GM13977 (cell line): ENCODE measurements around the gene CCDC88B.

ENCODE experiments used
- DNase-seq: peaks from one replicate; pipeline ENCODE4 v3.0.0; 2012; ENCODE audit warnings: low spot score
- in situ Hi-C: fragments of 300-500 bp; cut with MboI; formaldehyde crosslinking; loops from one replicate; pipeline ENCODE4 v1.12.0; 2022; ENCODE audit warnings: low sequenced_read_pairs, low pct_unique_long_range_greater_than_20kb, mixed read lengths, inconsistent platforms; ENCODE audit not compliant: unreplicated experiment
- TF ChIP-seq, protein P1 (sequence below): IDR thresholded peaks from 2 replicates; pipeline ENCODE4 v1.5.1; 2012; ENCODE audit warnings: mild to moderate bottlenecking, control low read depth; ENCODE audit not compliant: insufficient read depth; ENCODE audit errors: extremely low read depth, missing control alignments

CCDC88B gene

DNA sequence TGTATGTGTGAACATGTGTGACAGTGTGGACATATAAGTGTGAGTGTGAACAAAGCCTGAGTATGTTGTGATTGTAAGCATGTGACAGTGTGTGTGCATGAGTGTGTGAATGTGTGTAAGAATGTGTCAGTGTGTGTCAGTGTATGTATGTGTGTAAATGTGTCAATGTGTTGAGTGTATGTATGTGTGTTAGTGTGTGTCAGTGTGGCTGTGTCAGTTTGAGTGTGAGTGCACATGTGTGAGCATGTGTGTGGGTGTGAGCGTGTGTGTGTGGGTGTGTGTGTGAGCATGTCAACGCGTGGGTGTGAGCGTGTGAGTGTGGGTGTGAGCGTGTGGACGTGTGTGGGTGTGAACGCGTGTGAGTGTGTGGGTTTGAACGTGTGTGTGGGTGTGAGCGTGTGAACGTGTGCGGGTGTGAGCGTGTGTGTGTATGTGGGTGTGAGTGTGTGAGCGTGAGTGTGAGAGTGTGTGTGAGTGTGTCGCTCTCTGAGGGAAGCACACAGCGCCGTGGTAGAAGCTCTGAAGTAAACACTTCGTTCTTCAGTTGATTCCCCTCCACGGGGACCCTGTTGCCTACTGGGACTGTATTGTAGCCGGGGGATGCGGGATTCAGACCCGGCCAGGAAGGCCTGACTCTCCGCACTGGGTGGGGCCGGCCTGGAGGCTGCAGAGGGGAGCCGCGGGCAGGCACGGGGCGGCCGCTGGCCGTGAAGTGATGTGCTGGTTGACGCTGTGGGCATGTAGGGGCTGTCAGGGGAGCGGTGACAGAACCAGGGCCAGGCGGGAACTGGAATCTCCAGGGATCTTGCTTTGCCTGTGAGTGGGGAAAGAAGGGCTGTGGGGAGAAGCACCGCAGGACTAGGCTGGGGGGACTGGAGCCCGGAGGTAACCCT lies 40.1 kb downstream of the CCDC88B start:
- DNase-seq, result no peak
- TF ChIP-seq, protein P1, sequence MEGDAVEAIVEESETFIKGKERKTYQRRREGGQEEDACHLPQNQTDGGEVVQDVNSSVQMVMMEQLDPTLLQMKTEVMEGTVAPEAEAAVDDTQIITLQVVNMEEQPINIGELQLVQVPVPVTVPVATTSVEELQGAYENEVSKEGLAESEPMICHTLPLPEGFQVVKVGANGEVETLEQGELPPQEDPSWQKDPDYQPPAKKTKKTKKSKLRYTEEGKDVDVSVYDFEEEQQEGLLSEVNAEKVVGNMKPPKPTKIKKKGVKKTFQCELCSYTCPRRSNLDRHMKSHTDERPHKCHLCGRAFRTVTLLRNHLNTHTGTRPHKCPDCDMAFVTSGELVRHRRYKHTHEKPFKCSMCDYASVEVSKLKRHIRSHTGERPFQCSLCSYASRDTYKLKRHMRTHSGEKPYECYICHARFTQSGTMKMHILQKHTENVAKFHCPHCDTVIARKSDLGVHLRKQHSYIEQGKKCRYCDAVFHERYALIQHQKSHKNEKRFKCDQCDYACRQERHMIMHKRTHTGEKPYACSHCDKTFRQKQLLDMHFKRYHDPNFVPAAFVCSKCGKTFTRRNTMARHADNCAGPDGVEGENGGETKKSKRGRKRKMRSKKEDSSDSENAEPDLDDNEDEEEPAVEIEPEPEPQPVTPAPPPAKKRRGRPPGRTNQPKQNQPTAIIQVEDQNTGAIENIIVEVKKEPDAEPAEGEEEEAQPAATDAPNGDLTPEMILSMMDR, result no peak
- in situ Hi-C loops, result no loop called here

DNA sequence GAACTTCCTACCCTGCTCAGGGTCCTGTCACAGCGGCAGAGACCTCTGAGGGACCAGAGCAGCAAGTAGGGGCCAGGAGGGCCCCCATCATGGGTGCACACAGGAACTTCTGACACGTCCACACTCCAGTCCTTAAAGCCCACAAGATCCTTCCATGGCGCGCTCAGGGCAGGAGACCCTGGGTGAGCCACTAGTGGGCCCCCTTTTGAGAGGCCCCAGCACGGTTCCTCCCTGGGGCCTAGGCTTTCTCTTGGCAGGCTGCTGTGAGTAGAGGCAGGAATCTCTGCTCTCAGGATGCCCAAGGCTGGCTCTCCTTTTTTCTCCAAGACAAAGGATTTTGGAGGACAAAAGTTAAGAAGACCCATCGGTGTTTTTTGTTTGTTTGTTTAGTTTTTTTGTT lies 41.3 kb downstream of the CCDC88B start:
- in situ Hi-C loops, result no loop called here
- no peak for DNase-seq
- TF ChIP-seq, protein P1, result no peak

DNA sequence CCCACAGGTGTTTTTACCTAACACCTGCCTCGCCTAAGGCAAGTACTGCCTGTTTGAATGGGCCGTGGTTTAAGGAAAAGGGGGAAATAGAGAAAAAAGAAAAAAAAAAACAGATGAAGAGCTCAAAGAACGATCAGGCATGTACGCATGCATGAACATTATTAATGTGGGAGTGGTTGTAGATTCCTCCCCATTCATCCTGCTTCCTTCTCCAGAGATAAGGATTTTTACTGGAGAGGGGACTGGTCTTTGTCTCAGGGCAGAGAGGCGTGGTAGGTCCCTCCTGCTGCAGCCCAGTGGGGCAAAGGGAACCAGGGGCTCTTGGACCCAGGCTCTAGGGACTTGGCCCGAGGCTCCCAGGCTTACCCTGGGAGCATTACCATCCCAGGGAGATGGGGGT lies 42.0 kb downstream of the CCDC88B start:
- TF ChIP-seq, protein P1, result no peak

DNA sequence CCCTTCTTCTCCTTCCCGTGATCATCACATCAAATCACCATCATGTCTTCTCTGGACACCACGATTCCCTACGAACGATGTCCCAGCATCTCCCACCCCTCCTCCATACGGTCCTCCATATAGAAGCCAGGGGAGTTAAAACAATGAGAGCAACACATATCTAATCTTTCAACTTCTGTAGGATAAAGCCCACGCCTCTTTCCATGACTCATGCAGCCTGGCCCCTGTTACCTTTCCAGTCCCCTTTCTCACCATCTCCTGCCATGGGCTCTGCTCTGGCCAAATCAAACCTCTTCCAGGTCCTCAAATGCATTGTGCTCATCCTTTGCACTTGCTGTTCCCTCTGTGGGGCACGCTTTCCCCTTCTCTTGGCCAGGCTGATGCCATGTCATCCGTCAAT lies 42.6 kb downstream of the CCDC88B start:
- in situ Hi-C loops, result no loop called here
- TF ChIP-seq, protein P1, result no peak
- no peak for DNase-seq

More for the DNA sequence above, 42.0 kb downstream of the CCDC88B start:
- in situ Hi-C loops, result no loop called here
- no peak for DNase-seq

DNA sequence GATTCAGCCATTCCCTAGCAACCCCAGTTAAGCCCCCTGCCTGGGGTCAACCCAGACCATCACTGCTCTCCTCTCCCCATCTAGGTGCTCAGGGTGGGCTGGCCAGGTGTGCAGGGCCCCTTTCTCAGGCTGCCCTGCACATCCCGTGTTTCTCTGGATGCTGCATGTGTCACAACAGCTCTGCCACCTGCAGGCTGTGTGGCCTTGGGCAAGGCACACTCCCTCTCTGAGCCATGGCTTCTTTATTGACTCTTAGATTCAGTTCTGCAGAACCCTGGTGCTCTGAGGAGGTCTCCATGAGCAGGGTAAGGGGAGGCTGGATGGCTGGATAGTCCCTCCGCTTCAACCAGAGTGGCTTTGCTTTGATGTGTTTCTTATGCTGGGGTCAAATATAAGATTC lies 43.6 kb downstream of the CCDC88B start:
- TF ChIP-seq, protein P1, result no peak
- DNase-seq, result no peak
- in situ Hi-C loops, result no loop called here

DNA sequence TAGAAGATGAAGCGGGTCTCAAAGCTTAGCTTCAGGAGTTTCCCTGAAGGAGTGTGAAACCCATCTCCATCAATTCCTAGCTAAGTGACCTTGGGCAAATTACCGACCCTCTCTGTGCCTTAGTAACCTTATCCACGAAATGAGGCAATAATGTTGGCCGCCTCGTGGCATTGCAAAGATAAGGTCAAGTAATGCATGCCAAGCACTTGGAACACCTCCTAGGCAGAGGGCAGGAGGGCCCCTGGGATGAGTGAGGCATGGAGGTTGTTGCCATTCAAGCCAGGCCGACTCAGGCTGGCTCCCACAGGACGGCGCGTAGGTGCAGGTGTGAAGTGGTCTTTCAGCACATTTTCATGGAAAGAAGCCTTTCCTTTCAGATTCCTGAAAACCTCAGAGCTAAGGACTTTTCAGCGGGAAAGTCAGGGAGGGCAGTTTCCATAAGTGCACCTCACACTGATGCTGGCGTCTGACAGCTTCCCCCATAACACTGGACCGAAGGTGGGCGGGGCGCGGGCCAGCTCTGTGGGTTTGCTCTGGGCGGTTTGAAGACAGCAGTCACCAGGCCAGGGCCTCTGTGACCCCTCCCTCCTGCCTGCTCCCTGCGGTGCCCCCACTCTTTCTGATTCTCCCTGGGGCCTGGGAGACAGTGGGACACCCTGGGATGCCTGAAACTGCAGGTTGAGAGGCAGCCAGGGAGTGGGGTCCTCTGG lies 44.2 kb downstream of the CCDC88B start:
- in situ Hi-C loops, result no loop called here
- TF ChIP-seq, protein P1, result no peak

More for the DNA sequence above, 44.2 kb downstream of the CCDC88B start:
- no peak for DNase-seq
